GM12872 (cell line): ENCODE measurements around the gene ATF5.

Source experiments
- CTCF ChIP-seq: IDR thresholded peaks from 3 replicates; pipeline ENCODE4 v1.5.1; 2011; ENCODE audit warnings: low read depth, mild to moderate bottlenecking, low read length, moderate library complexity; ENCODE audit not compliant: insufficient read depth

The ATF5 gene

GRCh38 chr19:49929121-49929610 lies at the start of gene ATF5, which contains the start of gene NUP62:
Gene ATF5 (plus strand): TSS chr19:49929205. CDS start chr19:49930851, 1,646 bp downstream.
Gene NUP62 (minus strand): TSS chr19:49929504. CDS start chr19:49909807, 19,697 bp downstream.
- no peak for TF ChIP-seq CTCF

GRCh38 chr19:49879243-49879963 lies 49.6 kb upstream of the ATF5 start:
- no peak for TF ChIP-seq CTCF

GRCh38 chr19:49880162-49880869 lies 48.7 kb upstream of the ATF5 start:
- TF ChIP-seq CTCF, result no peak

- TF ChIP-seq CTCF, result no peak
Measured at GRCh38 chr19:49881186-49881585, 47.8 kb upstream of the ATF5 start.

GRCh38 chr19:49881672-49882394 lies 47.2 kb upstream of the ATF5 start:
- TF ChIP-seq CTCF, result no peak

- TF ChIP-seq CTCF, result no peak
Measured at GRCh38 chr19:49882643-49883042, 46.4 kb upstream of the ATF5 start.

- TF ChIP-seq CTCF, result no peak
Measured at GRCh38 chr19:49883094-49883493, 45.9 kb upstream of the ATF5 start.
